Right forelimb (tissue), 1 donor: ENCODE results near the gene PKLR.
A peak's percentile ranks its signal among the peaks of the same experiment; 100 is the strongest.

Experiments used
- DNase-seq: peaks from one replicate; pipeline ENCODE4 v3.0.0-alpha.2; 2018

Gene PKLR

GRCh38 chr1:155282488-155283091 is 18.6 kb downstream of the PKLR start:
- DNase-seq = no peak

GRCh38 chr1:155279268-155279667 is 22.0 kb downstream of the PKLR start:
- DNase-seq = no peak

- no peak for DNase-seq
Measured at GRCh38 chr1:155278689-155279160, 22.5 kb downstream of the PKLR start.

- peak; percentile 81 for DNase-seq
Measured at GRCh38 chr1:155277902-155278688, 23.1 kb downstream of the PKLR start.

GRCh38 chr1:155277070-155277901 is 24.0 kb downstream of the PKLR start, which contains the start of gene HCN3:
Gene HCN3 (plus strand): TSS chr1:155277463. CDS start chr1:155277591, 128 bp downstream.
- peak; percentile 99 for DNase-seq

GRCh38 chr1:155273343-155274245 is 27.6 kb downstream of the PKLR start, which contains the start of gene CLK2:
Gene CLK2 (minus strand): TSS chr1:155273504. CDS start chr1:155270977, 2,527 bp downstream.
- DNase-seq = peak; percentile 98

- DNase-seq = no peak
Measured at GRCh38 chr1:155272466-155273342, 28.5 kb downstream of the PKLR start.

- DNase-seq = no peak
Measured at GRCh38 chr1:155269381-155269780, 31.9 kb downstream of the PKLR start.

GRCh38 chr1:155268630-155269029 is 32.6 kb downstream of the PKLR start:
- DNase-seq = no peak

GRCh38 chr1:155267373-155267772 is 33.9 kb downstream of the PKLR start:
- DNase-seq = no peak

- DNase-seq = no peak
Measured at GRCh38 chr1:155266553-155266952, 34.7 kb downstream of the PKLR start.

GRCh38 chr1:155263067-155263466 is 38.2 kb downstream of the PKLR start:
- DNase-seq = no peak

- peak; percentile 92 for DNase-seq
Measured at GRCh38 chr1:155261852-155262673, 39.2 kb downstream of the PKLR start, which contains the start of gene SCAMP3. Gene SCAMP3 (minus strand): TSS chr1:155262360. CDS start chr1:155262151, 209 bp downstream.

- DNase-seq = no peak
Measured at GRCh38 chr1:155261493-155261851, 39.8 kb downstream of the PKLR start.

GRCh38 chr1:155260276-155260675 is 41.0 kb downstream of the PKLR start:
- no peak for DNase-seq

GRCh38 chr1:155256058-155256852 is 45.0 kb downstream of the PKLR start:
- no peak for DNase-seq

- peak; percentile 94 for DNase-seq
Measured at GRCh38 chr1:155255243-155256007, 45.8 kb downstream of the PKLR start, which contains the start of gene ENTREP3. Gene ENTREP3 (minus strand): TSS chr1:155255483. CDS start chr1:155254877, 606 bp downstream.

- DNase-seq = peak; percentile 63
Measured at GRCh38 chr1:155254714-155255242, 46.5 kb downstream of the PKLR start.
